GM06990 (cell line): ENCODE results near the gene ZNF768.

Experiments used
- DNase-seq: peaks from one replicate; pipeline ENCODE4 v3.0.0-alpha.2; 2011; ENCODE audit not compliant: insufficient read length; ENCODE audit errors: extremely low read depth
- H3K27me3 ChIP-seq: replicated peaks from 2 replicates; pipeline ENCODE4 v1.6.0; 2011; ENCODE audit warnings: low read length; ENCODE audit not compliant: control insufficient read depth, insufficient read depth
- H3K36me3 ChIP-seq: 2 replicates; pipeline ENCODE4 v1.5.1; 2011; ENCODE audit warnings: low read length; ENCODE audit not compliant: control insufficient read depth, insufficient read depth
- H3K4me3 ChIP-seq: replicated peaks from 2 replicates; pipeline ENCODE4 v1.5.1; 2011; ENCODE audit warnings: low read depth, mild to moderate bottlenecking, control low read depth, low read length
- CTCF ChIP-seq: IDR thresholded peaks from 2 replicates; pipeline ENCODE4 v1.5.1; 2011; ENCODE audit warnings: low read length, control low read depth, mild to moderate bottlenecking, inconsistent platforms; ENCODE audit not compliant: insufficient read depth, poor library complexity, severe bottlenecking

Gene ZNF768

GRCh38 chr16:30557957-30558788 lies 31.8 kb upstream of the ZNF768 start, which contains the start of gene ZNF764:
ZNF764 (minus strand) TSS chr16:30558374; CDS start chr16:30558182, 192 bp downstream.
- TF ChIP-seq CTCF: peak; percentile 19
- H3K27me3 ChIP-seq: no peaks in the 10 kb centered on the region
- peak within 1 kb of the TSS; percentile 76 for H3K4me3 ChIP-seq
- H3K36me3 ChIP-seq: peaks cover 5% of the 10 kb centered on the region; the same call in 1 of the 2 replicates
- DNase-seq: peak; percentile 92

GRCh38 chr16:30557707-30557956 lies 31.3 kb upstream of the ZNF768 start:
- Histone ChIP-seq H3K36me3 (peaks cover 7% of the 10 kb centered on the region; the same call in 1 of the 2 replicates), H3K4me3 (peak overlapping the region; percentile 76), H3K27me3 (no peaks in the 10 kb centered on the region)
- no peak for DNase-seq
- no peak for TF ChIP-seq CTCF

GRCh38 chr16:30556125-30556473 lies 29.7 kb upstream of the ZNF768 start:
- DNase-seq: no peak
- TF ChIP-seq CTCF: no peak
- H3K36me3 ChIP-seq: peaks cover 7% of the 10 kb centered on the region; the same call in 1 of the 2 replicates
- no peak overlapping the region for H3K4me3 ChIP-seq
- no peaks in the 10 kb centered on the region for H3K27me3 ChIP-seq

- TF ChIP-seq CTCF: no peak
- peaks cover 7% of the 10 kb centered on the region; the same call in 1 of the 2 replicates for H3K36me3 ChIP-seq
- DNase-seq: no peak
- no peak overlapping the region for H3K4me3 ChIP-seq
- no peaks in the 10 kb centered on the region for H3K27me3 ChIP-seq
These were observed 29.2 kb upstream of the ZNF768 start for GRCh38 chr16:30555315-30556124.

- no peak for TF ChIP-seq CTCF
- no peak overlapping the region for H3K4me3 ChIP-seq
- peaks cover 7% of the 10 kb centered on the region; the same call in 1 of the 2 replicates for H3K36me3 ChIP-seq
- H3K27me3 ChIP-seq: no peaks in the 10 kb centered on the region
- no peak for DNase-seq
These were observed 28.4 kb upstream of the ZNF768 start for GRCh38 chr16:30554557-30555314.
